ENCODE results near the gene C1orf232.

Gene C1orf232

DNA sequence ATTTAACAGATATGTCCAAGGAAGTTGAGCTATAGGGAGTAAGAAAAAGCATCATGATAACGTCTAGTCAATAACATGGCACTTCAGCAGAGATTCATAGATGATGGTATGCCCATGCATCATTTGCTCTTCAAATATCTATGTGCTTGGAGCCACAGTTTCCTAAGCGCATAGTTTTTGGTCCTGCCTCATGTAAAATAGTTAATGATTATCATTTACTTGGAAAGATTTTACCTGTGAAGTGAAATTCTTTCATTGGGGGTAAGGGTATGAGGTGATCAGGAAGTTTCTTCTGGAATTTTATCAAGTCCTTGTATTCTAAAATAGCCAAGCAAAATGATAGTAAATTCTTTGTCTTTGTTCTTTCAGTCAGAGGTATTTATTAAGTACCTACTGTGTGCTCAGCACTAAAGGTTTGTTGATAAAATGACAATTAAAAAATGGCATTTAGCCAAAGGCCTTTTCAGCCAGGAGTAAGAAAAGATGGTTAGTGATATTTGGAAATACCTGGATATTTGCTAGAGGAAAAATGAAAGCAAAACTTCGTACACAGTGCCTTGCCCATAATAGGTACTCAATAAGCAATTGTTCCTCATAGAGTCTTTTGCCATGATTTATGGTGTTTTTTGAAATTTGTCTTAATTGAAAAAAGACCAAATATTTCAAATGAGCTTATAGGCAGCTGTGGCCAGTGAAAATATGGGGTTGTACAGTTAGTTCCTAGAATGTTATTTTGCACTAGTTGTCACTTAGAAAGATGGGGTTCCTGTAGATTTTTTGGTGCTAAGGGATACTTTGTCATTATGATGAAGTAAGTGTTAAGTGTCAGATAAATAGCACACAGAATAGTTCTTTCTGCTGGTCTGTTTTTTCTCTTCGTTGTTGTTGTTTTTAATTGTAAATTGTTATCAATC lies 44.1 kb downstream of the C1orf232 start:
- DNase-seq (ENCODE audit: low spot score): no peak

DNA sequence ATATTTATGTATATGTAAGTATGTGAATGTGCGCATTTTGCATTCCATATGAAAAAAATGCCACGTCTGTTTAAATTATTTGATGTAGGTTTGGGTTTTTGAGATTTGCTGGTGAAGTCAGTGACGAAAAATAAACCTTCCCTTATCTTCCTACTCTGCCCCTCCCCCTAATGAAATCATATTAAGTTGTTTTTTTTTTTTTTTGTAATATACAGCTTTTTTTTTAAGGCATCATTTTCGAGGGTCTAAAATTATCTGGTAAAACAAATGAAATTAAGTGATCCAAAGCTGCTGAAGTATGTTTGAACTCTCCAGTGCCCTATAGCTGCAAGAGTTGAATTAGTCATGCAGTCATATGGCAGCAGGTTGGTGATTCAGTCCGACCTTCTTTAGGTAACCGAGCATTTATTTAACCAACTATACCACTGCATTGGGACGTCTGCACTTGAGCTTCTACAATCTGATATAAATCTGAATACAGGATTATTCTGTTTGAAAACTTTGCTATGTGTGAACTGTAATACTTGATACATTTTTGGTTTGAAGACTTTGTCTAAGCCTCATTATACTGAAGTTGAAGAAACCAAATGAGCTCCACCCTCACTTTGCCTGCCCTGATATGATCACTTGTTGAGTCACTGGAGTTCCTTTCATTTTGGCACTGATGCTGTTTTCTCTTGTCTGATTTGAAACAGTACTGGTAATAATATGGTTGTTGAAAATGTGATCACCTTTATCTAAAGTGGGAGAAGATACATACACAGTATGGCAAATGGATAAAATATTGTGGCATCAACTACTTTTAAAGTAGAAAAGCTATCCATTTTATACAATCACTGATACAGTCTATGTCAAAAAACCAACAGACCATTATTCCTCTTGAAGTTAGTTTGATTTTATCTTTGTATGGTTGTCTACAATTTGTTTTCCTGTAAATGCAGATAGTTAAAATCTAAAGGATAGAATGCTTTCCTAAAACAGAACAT lies 45.5 kb downstream of the C1orf232 start:
- peak; percentile 53 for DNase-seq (ENCODE audit: low spot score)

DNA sequence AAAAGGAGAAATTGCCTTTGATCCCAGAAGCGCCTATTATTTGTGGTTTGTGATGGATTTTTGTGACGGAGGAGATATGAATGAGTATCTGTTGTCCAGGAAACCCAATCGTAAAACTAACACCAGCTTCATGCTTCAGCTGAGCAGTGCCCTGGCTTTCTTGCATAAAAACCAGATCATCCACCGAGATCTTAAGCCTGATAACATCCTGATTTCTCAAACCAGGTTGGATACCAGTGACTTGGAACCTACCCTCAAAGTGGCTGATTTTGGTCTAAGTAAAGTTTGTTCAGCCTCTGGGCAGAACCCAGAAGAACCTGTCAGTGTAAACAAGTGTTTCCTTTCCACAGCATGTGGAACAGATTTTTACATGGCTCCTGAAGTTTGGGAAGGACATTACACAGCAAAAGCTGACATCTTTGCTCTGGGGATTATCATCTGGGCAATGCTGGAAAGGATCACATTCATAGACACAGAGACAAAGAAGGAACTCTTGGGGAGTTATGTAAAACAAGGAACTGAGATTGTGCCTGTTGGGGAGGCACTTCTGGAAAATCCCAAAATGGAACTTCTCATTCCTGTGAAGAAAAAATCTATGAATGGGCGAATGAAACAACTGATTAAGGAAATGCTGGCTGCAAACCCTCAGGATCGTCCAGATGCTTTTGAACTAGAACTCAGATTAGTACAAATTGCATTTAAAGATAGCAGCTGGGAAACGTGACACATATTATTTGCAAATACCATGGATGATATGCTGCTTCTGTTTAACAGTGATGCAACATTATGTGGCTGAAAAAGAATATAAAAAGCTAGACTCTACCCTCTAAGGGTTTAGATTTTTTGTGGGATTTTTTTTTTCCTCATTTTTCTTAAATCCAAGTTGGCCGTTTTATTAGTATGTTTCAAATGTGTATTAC lies 46.6 kb downstream of the C1orf232 start:
- DNase-seq (ENCODE audit: low spot score): no peak

DNA sequence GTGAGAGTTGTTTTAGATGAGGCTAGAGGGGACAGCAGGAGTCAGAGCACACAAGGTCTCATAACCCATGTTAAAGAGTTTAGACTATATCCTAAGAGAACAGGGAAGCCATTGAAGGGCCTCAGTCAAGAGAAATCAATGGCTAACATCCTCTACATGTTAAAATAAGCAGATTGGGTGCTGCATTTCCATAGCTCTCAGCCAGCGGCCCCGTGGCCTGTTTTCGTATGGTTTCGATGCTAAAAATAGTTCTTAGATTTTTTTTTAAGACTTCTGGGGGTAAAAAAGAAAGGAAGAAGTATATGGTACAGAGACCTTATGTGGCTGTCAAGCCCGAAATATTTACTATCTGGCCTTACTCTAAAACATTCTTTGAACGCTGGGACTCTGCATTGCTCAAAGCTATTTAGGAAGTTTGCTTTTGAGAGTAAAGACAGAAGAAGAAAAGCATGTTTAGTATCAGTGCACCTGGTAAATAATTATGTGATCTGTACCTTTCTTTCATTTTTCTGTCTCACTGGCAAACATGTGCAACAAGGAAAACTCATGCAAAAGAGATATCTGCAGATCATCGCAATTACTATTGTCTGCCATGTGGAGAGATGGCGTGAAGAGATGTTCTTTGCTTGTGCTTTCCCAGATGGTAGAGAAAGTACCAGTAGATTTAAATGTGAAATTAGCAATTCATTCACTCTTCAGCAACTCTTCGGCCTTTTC lies 48.7 kb downstream of the C1orf232 start:
- DNase-seq (ENCODE audit: low spot score): no peak

DNA sequence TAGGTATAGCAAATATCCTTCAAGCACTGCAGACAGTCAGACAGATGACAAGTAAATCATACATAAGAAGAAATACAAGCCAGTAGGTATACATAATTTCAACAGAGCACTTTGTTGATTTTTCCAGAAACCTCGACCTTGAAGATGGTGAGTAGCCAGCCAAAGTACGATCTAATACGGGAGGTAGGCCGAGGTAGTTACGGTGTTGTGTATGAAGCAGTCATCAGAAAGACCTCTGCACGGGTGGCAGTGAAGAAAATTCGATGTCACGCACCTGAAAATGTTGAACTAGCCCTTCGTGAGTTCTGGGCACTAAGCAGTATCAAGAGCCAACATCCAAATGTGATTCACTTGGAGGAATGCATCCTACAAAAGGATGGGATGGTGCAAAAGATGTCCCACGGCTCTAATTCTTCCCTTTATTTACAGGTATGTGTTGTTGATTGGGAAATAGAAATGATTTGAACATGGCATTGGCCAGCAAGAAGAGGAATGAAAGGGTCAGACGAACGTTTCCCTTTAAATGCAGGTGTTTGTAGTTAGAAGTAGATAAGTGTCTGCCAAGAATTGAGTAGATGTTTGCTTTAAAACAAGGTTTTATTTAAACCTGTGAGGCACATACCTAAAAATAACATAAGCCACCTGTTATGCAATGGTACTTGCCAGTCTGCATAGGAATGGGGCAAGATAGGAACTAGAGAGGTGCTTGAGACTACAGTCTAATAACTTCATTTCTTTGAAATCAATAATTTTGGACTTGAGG lies 54.4 kb downstream of the C1orf232 start:
- DNase-seq (ENCODE audit: low spot score): no peak
